Tibial nerve (tissue), 4 donors: ENCODE measurements around the gene ZNF805. TPM values are rescaled to one million over a fixed set of nuclear protein-coding genes. Genes with fewer than 3 reads are reported as not detected.
A peak's percentile ranks its signal among the peaks of the same experiment; 100 is the strongest.

Source experiments
- DNase-seq, 2 donors: peaks; one replicate each; pipeline ENCODE4 v3.0.0-alpha.2; 2019; ENCODE audit warnings: low spot score in 2 of 2
- H3K27ac ChIP-seq, 4 donors: fragments of 200-600 bp; sonication (generic) in 3 of 4; one replicate each; pipeline ENCODE4 v1.5.1; 2017 to 2019; ENCODE audit warnings: mild to moderate bottlenecking in 1 of 4
- H3K27me3 ChIP-seq, 2 donors: fragments of 200-600 bp; sonication (generic) in 1 of 2; one replicate each; pipeline versions ENCODE4 v1.5.1 to v1.6.0; 2017 to 2019
- H3K36me3 ChIP-seq, 3 donors: fragments of 200-600 bp; sonication (generic); one replicate each; pipeline ENCODE4 v1.5.1; 2018 to 2019
- H3K4me1 ChIP-seq, 4 donors: fragments of 200-600 bp; sonication (generic) in 3 of 4; one replicate each; pipeline ENCODE4 v1.5.1; 2017 to 2019
- H3K4me3 ChIP-seq, 4 donors: fragments of 200-600 bp; sonication (generic) in 3 of 4; one replicate each; pipeline ENCODE4 v1.5.1; 2017 to 2019; ENCODE audit warnings: mild to moderate bottlenecking in 1 of 4, moderate library complexity in 1 of 4
- H3K9me3 ChIP-seq, 4 donors: fragments of 200-600 bp; sonication (generic) in 3 of 4; one replicate each; pipeline ENCODE4 v1.5.1; 2017 to 2019
- CTCF ChIP-seq, 5 experiments: fragments of 200-600 bp in 3 of 5; fragments of 450-650 bp in 2 of 5; sonication (generic) in 3 of 5; IDR thresholded peaks; one replicate each; pipeline ENCODE4 v1.5.1; 2016 to 2019; ENCODE audit warnings: antibody characterized with exemption in 5 of 5, mild to moderate bottlenecking in 3 of 5, moderate library complexity in 2 of 5
- EP300 ChIP-seq, 2 donors: sonication (generic); formaldehyde crosslinking; IDR thresholded peaks; one replicate each; pipeline ENCODE4 v1.6.1; 2017; ENCODE audit warnings: antibody characterized with exemption in 2 of 2, mild to moderate bottlenecking in 1 of 2
- POLR2A ChIP-seq, 2 donors: fragments of 450-650 bp; IDR thresholded peaks; one replicate each; pipeline ENCODE4 v1.6.1; 2017; ENCODE audit warnings: antibody characterized with exemption in 2 of 2, mild to moderate bottlenecking in 2 of 2, moderate library complexity in 2 of 2
- WGBS, 2 donors: methylation state at CpG; one replicate each; pipeline ENCODE4 v1.1.5; 2018; 5-methylcytosine and 5-hydroxymethylcytosine counted together
- total RNA-seq, 4 donors: library from RNA; depleted of rRNA; stranded (reverse); fragments of >200 nt; gene quantifications; one replicate each; pipeline ENCODE4 v1.1.0, GENCODE V29; 2016

The ZNF805 gene
- total RNA-seq, 4 donors from 2014 or later: 16.2 to 24.7 (median 20.3) TPM

DNA sequence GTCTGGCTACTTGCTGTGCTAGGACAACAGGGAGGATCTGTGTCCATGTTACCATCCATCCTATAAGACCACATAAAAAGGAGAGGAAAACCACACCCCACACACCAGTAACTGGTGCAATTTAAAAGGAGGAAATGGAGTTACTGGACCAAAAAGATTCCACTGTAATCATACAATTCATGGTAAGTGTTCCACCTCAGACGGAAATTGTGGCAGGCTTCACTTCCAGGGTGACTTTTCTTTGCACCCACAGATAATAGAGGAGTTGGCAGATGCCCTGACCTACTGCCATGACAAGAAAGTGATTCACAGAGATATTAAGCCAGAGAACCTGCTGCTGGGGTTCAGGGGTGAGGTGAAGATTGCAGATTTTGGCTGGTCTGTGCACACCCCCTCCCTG lies 7.2 kb upstream of the ZNF805 start:
- Histone ChIP-seq H3K9me3 (peaks cover 0 to 9% (median 0%) of the 10 kb centered on the region in 4 donors), H3K27me3 (no peaks in the 10 kb centered on the region), H3K27ac (no peak overlapping the region), H3K4me1 (no peaks in the 10 kb centered on the region), H3K36me3 (peaks cover 0 to 29% (median 0%) of the 10 kb centered on the region in 3 donors), H3K4me3 (no peak overlapping the region)
- no peak for DNase-seq
- TF ChIP-seq CTCF (IDR thresholded peaks at IDR 0.05) (no peak), EP300 (IDR thresholded peaks at IDR 0.05) (no peak), POLR2A (IDR thresholded peaks at IDR 0.05) (no peak)
- WGBS, 2 donors: 82 to 86% methylated on average over 1 of the region's 1 CpG

DNA sequence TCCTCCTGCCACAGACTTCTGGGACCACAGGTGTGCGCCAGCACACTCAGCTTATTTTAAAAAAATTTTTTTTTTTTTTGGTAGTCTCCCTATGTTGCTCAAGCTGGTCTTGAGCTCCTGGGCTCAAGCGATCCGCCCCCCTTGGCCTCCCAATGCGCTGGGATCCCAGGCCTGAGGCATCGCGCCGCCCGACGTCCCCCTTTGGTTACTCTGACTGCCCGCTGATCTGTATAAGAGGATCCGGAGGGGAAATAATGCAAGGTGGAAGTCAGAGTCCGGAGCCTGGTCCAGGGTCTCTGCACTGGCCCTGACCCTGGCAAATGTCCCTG lies 486 bp upstream of the ZNF805 start:
- TF ChIP-seq POLR2A (IDR thresholded peaks at IDR 0.05): no peak
- no peak for TF ChIP-seq EP300 (IDR thresholded peaks at IDR 0.05)
- TF ChIP-seq CTCF (IDR thresholded peaks at IDR 0.05): no peak
- H3K27me3 ChIP-seq: no peaks in the 10 kb centered on the region
- H3K36me3 ChIP-seq: peaks cover under 1 to 34% (median 10%) of the 10 kb centered on the region in 3 donors
- H3K9me3 ChIP-seq: peaks cover 0 to 5% (median 0%) of the 10 kb centered on the region in 4 donors
- H3K4me3 ChIP-seq: peak overlapping the region; percentile 72 to 96 (median 84)
- no peak for DNase-seq
- H3K27ac ChIP-seq: peak overlapping the region; percentile 82 to 94 (median 91)
- WGBS, 2 donors: 12 to 16% methylated on average over 11 to 12 of the region's 12 CpGs
- peaks cover 3 to 25% (median 17%) of the 10 kb centered on the region in 4 donors for H3K4me1 ChIP-seq

- Histone ChIP-seq H3K27me3 (no peaks in the 10 kb centered on the region), H3K36me3 (peaks cover 4 to 37% (median 13%) of the 10 kb centered on the region in 3 donors), H3K9me3 (peaks cover 0 to 10% (median 0%) of the 10 kb centered on the region in 4 donors), H3K27ac (peak overlapping the region; percentile 82 to 94 (median 91)), H3K4me1 (peaks cover 3 to 25% (median 17%) of the 10 kb centered on the region in 4 donors), H3K4me3 (peak overlapping the region; percentile 72 to 96 (median 84))
- TF ChIP-seq POLR2A (IDR thresholded peaks at IDR 0.05) (no peak), CTCF (IDR thresholded peaks at IDR 0.05) (no peak), EP300 (IDR thresholded peaks at IDR 0.05) (no peak)
- WGBS, 2 donors: 12 to 16% methylated on average over 7 of the region's 7 CpGs
- DNase-seq: no peak
Measured at GRCh38 chr19:57241176-57241575, 744 bp downstream of the ZNF805 start.

DNA sequence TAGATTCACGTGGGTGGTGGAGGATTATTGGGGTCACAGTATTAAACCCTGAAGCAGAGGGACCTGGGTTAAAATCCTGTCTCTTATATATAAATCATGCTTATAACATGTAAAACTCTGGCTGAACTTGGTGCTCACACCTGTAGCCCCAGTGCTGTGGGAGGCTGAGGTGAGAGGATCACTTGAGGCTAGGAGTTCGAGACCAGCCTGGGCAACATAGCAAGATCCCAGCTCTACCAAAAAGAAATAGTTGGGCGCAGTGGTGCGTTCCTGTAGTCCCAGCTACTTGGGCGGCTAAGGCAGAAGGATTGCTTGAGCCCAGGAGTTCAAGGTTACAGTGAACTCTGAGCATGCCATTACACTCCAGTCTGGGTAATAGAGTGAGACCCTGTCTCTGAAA lies 2.4 kb downstream of the ZNF805 start:
- TF ChIP-seq POLR2A (IDR thresholded peaks at IDR 0.05): no peak
- TF ChIP-seq EP300 (IDR thresholded peaks at IDR 0.05): no peak
- TF ChIP-seq CTCF (IDR thresholded peaks at IDR 0.05): no peak
- peaks cover 0 to 26% (median 0%) of the 10 kb centered on the region in 4 donors for H3K9me3 ChIP-seq
- 90 to 91% methylated on average over 5 of the region's 5 CpGs for WGBS, 2 donors
- no peak overlapping the region for H3K4me3 ChIP-seq
- H3K27ac ChIP-seq: no peak overlapping the region
- H3K27me3 ChIP-seq: no peaks in the 10 kb centered on the region
- H3K36me3 ChIP-seq: peaks cover 4 to 53% (median 21%) of the 10 kb centered on the region in 3 donors
- peaks cover 3 to 25% (median 17%) of the 10 kb centered on the region in 4 donors for H3K4me1 ChIP-seq
- no peak for DNase-seq

GRCh38 chr19:57244513-57244912 lies 4.1 kb downstream of the ZNF805 start:
- Histone ChIP-seq H3K9me3 (peaks cover 0 to 42% (median 2%) of the 10 kb centered on the region in 4 donors), H3K4me1 (peaks cover 3 to 25% (median 17%) of the 10 kb centered on the region in 4 donors), H3K27ac (no peak overlapping the region), H3K4me3 (no peak overlapping the region), H3K36me3 (peaks cover 4 to 70% (median 35%) of the 10 kb centered on the region in 3 donors), H3K27me3 (no peaks in the 10 kb centered on the region)
- no peak for DNase-seq
- WGBS, 2 donors: 90 to 96% methylated on average over 5 of the region's 5 CpGs
- TF ChIP-seq CTCF (IDR thresholded peaks at IDR 0.05) (no peak), POLR2A (IDR thresholded peaks at IDR 0.05) (no peak), EP300 (IDR thresholded peaks at IDR 0.05) (no peak)
